Islet precursor cell (in vitro differentiated cells): ENCODE data around the gene ANKRD33.

ENCODE experiments used
- DNase-seq: peaks from one replicate; pipeline ENCODE4 v3.0.0-alpha.2; 2018

The ANKRD33 gene

GRCh38 chr12:51921017-51921725 is 33.3 kb downstream of the ANKRD33 start:
- DNase-seq: peak; percentile 64

DNA sequence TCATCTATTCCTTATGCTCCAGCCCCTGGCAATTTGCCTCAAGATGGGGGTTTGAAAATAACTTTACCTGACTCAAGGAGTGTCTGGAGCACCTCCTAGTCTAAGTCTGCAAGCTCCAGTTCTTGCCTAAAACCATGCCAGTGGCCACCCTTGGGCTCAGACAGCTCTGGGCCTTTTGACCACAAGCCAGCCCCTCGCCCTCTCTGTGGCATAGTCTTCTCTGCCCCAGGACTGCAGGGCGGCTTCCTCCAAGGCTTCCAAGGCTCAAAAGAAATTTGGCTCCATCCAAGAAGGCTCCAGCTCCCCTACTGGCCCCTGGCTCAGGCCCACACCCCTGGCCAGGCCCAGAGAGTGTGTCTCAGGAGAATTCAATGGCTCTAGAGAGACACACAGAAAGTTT is 34.2 kb downstream of the ANKRD33 start:
- peak; percentile 50 for DNase-seq

DNA sequence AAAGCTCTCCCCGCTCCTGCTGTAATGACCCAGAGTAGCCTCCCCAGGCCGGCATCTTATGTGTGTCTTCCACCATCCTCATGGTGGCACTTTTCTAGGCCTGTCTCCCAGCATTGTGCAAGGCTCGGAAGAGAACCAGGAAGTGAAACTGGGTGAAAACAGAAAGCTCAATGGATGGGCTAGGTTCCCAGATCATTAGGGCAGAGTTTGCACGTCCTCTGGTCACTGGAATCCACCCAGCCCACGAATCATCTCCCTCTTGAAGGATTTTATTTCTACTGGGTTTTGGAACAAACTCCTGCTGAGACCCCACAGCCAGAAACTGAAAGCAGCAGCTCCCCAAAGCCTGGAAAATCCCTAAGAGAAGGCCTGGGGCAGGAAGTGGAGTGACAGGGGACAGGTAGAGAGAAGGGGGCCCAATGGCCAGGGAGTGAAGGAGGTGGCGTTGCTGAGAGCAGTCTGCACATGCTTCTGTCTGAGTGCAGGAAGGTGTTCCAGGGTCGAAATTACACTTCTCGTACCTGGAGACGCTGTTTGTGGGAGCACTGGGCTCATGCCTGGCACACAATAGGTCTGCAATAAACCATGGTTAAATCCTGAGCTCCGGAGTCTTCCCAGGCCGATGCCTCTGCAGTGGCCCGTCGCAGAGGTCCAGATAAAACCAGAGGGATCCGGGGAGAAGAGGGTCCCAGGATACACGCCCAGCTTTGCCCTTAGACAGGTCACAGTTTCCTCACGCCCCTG is 35.0 kb downstream of the ANKRD33 start:
- no peak for DNase-seq

- peak; percentile 62 for DNase-seq
These were observed 35.8 kb downstream of the ANKRD33 start for GRCh38 chr12:51923506-51924365.

DNA sequence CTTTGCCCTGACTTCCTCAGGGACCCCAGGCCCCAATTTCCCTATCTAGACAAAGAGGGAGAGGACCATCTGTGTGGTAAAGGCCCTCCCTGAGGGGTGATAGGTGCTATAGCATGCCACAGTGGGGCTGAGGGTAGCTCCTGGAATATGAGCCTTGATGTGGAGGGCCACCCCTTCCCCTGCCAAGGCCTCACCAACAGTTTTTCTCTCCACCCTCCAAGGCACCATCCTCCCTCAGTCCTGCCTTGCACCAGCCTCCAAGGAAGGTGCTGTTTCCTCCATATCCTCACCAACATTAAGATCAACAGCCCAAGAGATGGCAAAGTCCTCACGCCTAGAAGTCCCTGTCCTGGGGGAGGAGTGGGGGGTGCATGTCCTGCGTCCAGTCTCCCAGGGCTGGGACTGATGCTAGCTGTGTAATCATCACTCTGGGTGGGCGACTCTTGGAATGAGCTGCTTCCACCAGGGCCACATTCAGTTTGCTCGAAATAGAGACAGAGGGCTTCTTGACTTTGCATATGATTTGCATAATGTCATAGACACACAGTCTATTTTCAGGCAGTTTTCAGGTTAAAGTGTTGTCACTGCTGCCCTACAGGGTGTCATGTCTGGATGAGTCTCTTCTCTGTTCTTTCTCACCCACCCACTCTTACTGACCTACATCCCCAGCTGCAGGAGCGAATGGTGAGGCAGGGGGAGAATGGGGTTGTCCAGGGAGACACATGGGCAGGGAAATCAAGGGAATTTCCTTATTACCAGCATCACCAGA is 36.8 kb downstream of the ANKRD33 start:
- peak; percentile 51 for DNase-seq

DNA sequence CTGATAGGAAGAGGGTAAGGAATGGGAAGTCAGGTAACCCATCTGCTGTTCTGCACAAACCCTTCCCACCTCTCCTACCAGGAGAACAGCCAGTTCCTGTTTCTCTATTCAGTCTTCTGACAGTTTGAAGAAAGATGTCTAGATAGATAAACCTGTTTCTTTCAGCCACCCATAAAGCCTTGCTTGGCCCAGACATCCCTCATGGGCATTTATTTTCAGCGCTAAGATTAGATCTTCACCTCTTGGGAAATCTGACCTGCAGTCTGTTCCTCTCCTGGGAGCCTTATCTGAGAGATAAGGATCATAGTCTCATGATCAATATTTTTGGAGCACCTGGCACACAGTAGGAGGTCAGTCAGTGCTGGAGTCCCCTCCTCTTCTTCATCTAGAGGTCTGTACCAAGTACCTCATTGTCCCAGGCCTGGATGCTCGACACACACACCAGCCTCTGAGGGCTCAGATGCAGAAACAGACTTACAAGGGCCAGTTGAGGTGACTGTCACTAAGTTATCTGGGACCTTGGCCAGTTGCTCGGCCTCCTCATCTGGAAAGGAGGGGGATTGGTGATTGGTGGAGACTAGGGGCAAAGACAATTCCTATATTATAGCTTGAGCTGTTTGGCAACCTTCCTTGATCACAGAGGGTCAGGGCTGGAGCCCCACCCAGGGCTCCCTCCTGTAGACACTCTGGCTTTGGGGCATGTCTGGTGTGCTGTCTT is 37.6 kb downstream of the ANKRD33 start:
- peak; percentile 80 for DNase-seq

- peak; percentile 69 for DNase-seq
These were observed 38.2 kb downstream of the ANKRD33 start for GRCh38 chr12:51926064-51926632.

DNA sequence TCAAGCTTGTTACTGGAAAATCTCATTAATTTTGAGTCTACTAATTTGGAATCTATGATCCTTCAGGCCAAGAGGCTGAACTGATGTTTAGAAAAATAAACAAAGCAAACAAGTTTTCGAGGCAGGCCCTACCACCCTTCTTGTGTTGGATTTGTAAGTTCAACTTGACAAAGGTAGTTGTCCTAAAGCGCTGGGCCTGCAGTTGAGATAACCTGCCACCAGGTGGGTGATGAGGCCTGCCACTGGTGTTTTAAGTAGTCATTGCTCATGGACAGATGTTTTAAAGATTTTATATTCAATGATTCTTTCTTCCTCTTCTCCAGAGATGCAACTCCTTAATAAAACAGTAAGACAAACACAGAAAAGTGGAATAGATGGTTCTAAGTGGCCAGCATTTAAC is 38.8 kb downstream of the ANKRD33 start:
- DNase-seq: peak; percentile 78

- DNase-seq: no peak
These were observed 44.5 kb downstream of the ANKRD33 start for GRCh38 chr12:51932218-51933076.

DNA sequence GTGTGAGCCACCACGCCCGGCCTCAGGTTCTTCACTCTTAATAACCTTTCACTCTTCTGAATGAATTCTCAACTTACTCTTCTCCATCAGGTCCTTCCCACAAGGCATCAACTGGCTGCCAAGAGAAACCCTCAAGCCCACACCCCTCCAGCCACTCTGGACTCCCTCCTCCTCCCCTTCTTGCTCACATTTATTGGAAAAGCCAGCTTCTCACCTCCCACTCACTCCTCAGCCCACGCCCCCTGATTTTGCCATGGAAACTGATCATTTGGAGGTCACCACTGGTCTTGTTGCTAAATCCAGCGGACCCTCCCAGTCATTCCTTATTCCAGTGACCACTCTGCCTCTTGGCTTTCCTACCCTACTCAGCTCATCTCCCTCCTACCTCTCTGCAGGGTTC is 46.2 kb downstream of the ANKRD33 start:
- no peak for DNase-seq

GRCh38 chr12:51937926-51938325 is 50.0 kb downstream of the ANKRD33 start:
- no peak for DNase-seq

- DNase-seq: peak; percentile 45
These were observed 50.8 kb downstream of the ANKRD33 start for GRCh38 chr12:51938726-51939125.

- peak; percentile 43 for DNase-seq
These were observed 53.2 kb downstream of the ANKRD33 start for GRCh38 chr12:51941011-51941581.
